Limb (tissue), 2 donors: Measurements from ENCODE around the gene ZNF438.
"Not testable (repeated sequence)": the region's sequence is repeated elsewhere in the genome, so short reads cannot be mapped to it uniquely, and the experiment has no call there.

ENCODE experiments used
- DNase-seq, 2 donors: peaks; one replicate each; pipeline ENCODE4 v3.0.0-alpha.2; 2016; ENCODE audit errors: extremely low spot score in 2 of 2

ZNF438 gene

DNA sequence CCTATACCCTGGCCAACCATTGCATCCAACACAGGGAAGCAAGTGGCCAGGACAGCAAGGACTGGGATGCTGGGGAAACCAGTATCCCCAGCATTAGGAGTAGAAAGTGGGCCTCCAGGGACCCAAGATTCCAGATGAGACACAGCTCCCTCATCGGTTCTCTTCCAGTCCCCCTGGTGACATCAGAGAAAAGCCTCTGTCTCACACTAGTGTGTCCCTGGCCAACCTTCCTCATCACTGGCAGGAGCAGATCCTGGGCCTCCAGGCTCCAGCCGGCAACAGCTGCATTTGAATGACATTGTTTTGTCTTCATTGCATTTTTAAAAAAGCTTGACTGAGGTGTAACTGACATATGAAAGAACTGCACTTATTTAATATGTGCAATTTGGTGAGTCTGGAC is 224.8 kb downstream of the ZNF438 start:
- no peak for DNase-seq

DNA sequence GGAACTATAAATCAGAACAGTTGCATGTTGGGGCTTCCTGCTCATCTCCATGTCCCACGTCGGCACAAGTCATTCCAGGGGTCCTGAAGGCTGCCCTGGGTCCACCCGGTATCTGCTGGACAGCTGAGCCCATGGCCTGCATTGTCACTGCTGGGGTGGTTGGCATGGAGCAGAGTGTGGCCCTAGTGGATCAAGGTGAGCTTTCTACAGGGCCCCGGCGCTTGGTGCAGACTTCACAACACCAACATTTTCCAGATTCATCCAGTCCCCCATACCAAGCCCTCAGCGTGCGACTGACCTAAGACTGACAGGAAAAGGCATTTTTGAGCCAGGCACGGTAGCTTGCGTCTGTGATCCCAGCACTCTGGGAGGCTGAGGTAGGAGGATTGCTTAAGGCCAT is 226.6 kb downstream of the ZNF438 start:
- no peak for DNase-seq

DNA sequence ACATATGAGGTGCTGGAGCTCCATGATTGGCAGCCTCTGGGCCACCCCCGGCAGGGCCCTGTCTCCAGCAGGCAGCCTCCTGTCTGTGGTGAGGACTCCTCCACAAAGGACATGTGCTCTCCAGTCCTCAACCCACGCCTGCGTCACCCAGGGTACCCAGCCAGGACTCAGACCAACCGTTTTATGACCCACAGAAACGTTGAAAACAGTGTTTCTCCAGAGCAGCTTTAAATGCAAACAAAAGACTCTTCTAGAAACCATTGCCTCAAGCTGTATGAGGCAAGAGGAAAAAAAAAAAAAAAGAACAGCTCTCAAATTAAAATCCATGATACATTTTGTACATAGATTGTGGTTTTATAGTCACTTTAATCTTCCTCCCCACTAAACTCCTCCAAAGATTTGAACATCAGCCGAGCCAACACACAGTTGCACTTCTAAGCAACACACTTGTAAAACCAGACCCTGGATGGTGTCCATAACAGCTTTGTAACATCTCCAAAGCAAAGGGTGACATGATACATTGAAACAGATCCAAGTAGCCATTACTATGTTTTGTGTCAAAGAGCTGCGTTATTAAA is 227.1 kb downstream of the ZNF438 start:
- DNase-seq, result peak in 1 of 2 donors; percentile 69

DNA sequence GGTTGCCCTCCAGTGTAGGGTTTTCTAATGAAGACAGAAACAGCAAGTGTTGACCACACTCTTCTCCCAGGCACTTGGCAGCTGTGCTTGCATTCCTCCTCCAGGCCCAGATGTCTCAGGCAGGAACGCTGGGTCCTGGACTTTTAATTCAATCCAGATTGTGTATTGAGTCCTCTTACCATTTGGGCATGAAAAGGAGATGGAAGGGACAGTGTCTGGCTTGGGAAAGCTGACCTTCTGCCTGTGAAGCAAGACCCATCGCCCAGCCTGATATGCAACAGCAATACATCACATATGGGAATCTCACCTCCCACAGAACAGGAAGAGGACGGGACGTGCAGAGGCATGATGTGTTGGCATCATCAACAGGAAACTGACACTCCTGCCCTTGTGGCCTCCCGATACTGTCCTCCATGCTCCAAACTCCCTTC is 227.8 kb downstream of the ZNF438 start:
- no peak for DNase-seq

DNA sequence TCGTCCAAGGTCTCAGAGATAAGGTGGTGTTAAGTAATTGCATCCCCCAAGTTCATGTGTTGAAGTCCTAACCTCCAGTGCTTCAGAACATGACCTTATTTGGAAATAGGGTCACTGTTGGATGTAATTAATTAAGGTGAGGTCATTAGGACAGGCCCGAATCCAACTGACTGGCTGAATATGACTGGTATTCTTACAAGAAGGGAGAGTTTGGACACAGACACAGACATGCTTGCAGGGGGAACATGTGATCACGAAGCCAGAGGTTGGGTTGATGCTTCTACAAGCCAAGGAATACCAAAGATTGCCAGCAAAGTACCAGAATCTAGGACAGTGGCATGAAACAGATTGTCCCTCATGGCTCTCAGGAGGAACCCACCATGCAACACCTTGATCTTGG is 228.6 kb downstream of the ZNF438 start:
- no peak for DNase-seq

DNA sequence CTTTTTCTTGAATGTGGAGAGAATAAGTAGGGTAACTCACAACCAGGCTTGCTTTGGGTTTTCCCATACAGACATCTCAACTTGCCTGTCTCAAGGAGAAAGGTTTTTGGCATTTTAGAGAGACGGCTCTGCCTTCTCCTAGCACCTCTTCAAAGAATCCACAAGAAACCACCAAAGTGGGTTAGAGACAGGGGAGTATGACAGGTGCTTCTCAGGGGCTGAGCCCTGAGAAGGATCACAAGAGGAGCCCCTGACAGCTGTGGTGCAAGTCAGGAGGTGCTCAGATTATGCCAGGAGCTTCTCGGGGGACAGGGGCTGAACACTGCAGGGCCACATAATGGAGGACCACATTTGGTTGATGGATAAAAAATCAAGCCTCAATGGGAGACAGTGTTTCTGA is 231.3 kb downstream of the ZNF438 start:
- no peak for DNase-seq

DNA sequence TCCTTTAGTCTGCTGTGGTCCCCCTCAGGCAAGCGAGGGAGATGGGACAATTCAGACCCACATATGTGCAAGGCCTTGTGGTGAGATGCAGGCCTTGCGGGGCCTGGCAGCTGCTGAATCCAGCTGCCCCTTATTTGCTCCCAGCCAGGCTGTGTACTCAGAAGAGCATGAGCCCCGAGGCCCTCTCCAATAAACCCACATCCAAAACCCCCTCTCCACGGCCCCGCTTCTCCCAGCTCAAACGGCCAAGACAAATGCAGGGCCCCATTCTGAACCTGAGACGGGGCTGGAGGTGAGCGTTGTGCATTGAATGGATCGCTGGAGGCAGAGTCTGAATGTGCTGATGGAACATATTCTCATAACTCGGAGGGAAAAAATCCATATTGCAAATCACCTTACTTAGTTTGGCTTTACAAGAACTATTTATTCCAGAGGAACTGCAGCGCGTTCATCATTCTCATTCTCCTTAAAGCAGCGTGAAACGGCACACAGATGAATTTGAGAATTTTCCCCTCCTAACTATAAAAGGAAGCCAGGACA is 232.9 kb downstream of the ZNF438 start:
- DNase-seq, result peak in 1 of 2 donors; percentile 57

DNA sequence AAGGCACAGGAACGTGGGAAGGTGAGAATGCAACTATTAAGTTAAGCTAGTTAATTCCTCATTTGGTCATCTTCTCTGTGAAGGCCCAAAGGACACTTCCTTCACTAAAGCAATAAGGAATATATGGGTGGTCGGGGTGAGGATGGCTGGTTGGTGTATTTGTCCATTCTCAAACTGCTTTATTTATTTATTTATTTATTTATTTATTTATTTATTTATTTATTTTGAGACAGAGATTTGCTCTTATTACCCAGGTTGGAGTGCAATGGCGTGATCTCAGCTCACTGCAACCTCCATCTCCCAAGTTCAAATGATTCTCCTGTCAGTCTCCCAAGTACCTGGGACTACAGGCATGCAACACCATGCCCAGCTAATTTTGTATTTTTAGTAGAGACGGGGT is 236.6 kb downstream of the ZNF438 start:
- not testable (repeated sequence) for DNase-seq
